ENCODE data around the gene ABCA5. TPM values are rescaled to one million over a fixed set of nuclear protein-coding genes. Genes with fewer than 3 reads are reported as not detected.

ABCA5 gene
- total and polyA plus RNA-seq, 9 of the 15 experiments (the other 6 are each of a cell fraction or from before 2014, with no cell fraction given), result 0.74 to 2.3 (median 1.4) TPM

DNA sequence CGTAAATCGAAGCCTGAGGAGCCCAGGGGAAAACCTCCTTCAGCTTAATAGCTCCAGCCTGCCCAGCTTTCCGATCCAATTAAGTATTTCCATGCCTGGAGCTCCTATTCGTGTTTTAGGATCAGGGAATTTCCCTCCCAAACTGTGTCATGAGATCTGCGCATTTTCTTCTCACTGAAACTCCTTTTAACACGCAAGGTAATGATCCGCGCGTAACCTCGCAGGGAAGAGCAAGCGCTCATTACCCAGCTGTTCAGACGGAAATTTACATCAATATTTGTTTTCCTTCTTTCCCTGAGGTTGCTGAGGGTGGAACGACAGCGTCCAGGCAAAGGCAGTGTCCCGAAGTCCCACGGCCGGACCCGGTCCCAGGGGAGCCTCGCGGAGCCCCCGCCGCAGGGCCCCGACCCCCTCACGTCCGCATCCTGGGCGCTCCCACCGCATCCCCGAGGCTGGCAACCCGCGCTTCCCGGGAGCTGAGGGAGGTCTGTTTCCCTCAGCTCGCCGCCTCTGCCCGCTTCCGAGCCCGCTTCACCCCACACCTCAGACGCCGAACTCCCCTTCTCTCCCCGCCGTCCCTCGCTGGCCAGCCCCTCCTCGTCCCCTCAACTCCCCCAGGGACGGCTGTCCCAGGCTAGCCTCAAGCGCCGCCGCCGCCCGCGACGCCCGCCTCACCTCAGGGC lies 415 bp downstream of the ABCA5 start (continued):
- no peak for TF ChIP-seq MAZ (CRISPR knock-in tag; conservative IDR thresholded peaks at IDR 0.05 in 1 of 2, IDR thresholded peaks at IDR 0.05 in 1 of 2)
- TF ChIP-seq, protein P1, sequence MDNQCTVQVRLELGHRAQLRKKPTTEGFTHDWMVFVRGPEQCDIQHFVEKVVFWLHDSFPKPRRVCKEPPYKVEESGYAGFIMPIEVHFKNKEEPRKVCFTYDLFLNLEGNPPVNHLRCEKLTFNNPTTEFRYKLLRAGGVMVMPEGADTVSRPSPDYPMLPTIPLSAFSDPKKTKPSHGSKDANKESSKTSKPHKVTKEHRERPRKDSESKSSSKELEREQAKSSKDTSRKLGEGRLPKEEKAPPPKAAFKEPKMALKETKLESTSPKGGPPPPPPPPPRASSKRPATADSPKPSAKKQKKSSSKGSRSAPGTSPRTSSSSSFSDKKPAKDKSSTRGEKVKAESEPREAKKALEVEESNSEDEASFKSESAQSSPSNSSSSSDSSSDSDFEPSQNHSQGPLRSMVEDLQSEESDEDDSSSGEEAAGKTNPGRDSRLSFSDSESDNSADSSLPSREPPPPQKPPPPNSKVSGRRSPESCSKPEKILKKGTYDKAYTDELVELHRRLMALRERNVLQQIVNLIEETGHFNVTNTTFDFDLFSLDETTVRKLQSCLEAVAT (IDR thresholded peaks at IDR 0.05), result no peak
- no peak for TF ChIP-seq ZNF232 (CRISPR knock-in tag; IDR thresholded peaks at IDR 0.05)
- no peak for TF ChIP-seq TSC22D4 (tag; IDR thresholded peaks at IDR 0.05)
- 0 out of 2 replicates have a peak, but pooled peaks have one; percentile 59 for TF ChIP-seq NR4A1 (CRISPR knock-in tag; IDR thresholded peaks at IDR 0.05)
- no peak for TF ChIP-seq NR4A1 (tag; IDR thresholded peaks at IDR 0.05)
- peak; percentile 6 for TF ChIP-seq POLR2B (IDR thresholded peaks at IDR 0.05; ENCODE audit: low read depth, partially characterized antibody)
- TF ChIP-seq E2F4 (CRISPR knock-in tag; IDR thresholded peaks at IDR 0.05; ENCODE audit: low read depth), result no peak
- TF ChIP-seq LEF1 (IDR thresholded peaks at IDR 0.05), result no peak
- TF ChIP-seq HSF4 (CRISPR knock-in tag; IDR thresholded peaks at IDR 0.05; ENCODE audit: borderline replicate concordance), result no peak
- TF ChIP-seq TBP (optimal IDR thresholded peaks at IDR 0.05; ENCODE audit: low read depth, low read length), result no peak
- TF ChIP-seq HOMEZ (CRISPR knock-in tag; IDR thresholded peaks at IDR 0.05), result 0 out of 2 replicates have a peak, but pooled peaks have one; percentile 40
- no peak for TF ChIP-seq ZNF239 (CRISPR knock-in tag; IDR thresholded peaks at IDR 0.05)
- no peak for TF ChIP-seq TCFL5 (CRISPR knock-in tag; conservative IDR thresholded peaks at IDR 0.05)
- TF ChIP-seq SRSF9 (IDR thresholded peaks at IDR 0.05; ENCODE audit: borderline replicate concordance, low read depth, low read length), result no peak
- TF ChIP-seq CBFA2T2 (conservative IDR thresholded peaks at IDR 0.05), result no peak
- no peak for TF ChIP-seq ZNF639 (CRISPR knock-in tag; conservative IDR thresholded peaks at IDR 0.05 in 1 of 2, IDR thresholded peaks at IDR 0.05 in 1 of 2)
- TF ChIP-seq ZNF707 (CRISPR knock-in tag; conservative IDR thresholded peaks at IDR 0.05), result no peak
- no peak for TF ChIP-seq ZNF644 (tag; IDR thresholded peaks at IDR 0.05; ENCODE audit: low read depth)
- no peak for TF ChIP-seq SAFB2 (IDR thresholded peaks at IDR 0.05; ENCODE audit: borderline replicate concordance, low read depth, low read length, severe bottlenecking)
